Heart left ventricle (tissue), 13 donors: ENCODE results near the gene ADCK1.

ENCODE experiments used
- CTCF ChIP-seq, 12 donors: fragments of 200-600 bp; sonication (generic) in 4 of 12; IDR thresholded peaks; one replicate each; pipeline versions ENCODE4 v1.5.0 to v1.8.0; 2018 to 2022; ENCODE audit warnings: antibody characterized with exemption in 12 of 12, mild to moderate bottlenecking in 5 of 12
- POLR2A ChIP-seq, 2 donors: fragments of 450-650 bp; IDR thresholded peaks; one replicate each; pipeline ENCODE4 v1.6.1; 2017; ENCODE audit warnings: antibody characterized with exemption in 2 of 2, mild to moderate bottlenecking in 2 of 2, moderate library complexity in 2 of 2
- donor health status: ischemic (EF 13 %, LVEDD 7.1; RV severe dilation, severe dysfunction).
- donor health status: DM: no; HTN: yes; CAD: no.
- donor health status: DM: no; HTN: no; CAD: no.
- donor health status: ischemic (EF 25% LVEDD 6.9; RV normal size, moderate dysfunction).
- donor health status: ischemic (EF 25% LVEDD 5.7; RV mildly dilated, moderate dysfunction).
- donor health status: ischemic (EF 35%, LVEDD 5.7; RV mildly dilated, moderate dysfunction).
- donor health status: nonischemic (EF 11% LVEDD 7.7; RV severe dilation, severe dysfunction).
- donor health status: DM: yes; HTN: yes; CAD: no.
- donor health status: PGD.
- donor health status: ischemic (EF 29% LVEDD 5.4; RV normal size, mild dysfunction).
- donor health status: nonischemic (EF 23%, LVEDD 6.1; RV moderate dilation, normal function).

DNA sequence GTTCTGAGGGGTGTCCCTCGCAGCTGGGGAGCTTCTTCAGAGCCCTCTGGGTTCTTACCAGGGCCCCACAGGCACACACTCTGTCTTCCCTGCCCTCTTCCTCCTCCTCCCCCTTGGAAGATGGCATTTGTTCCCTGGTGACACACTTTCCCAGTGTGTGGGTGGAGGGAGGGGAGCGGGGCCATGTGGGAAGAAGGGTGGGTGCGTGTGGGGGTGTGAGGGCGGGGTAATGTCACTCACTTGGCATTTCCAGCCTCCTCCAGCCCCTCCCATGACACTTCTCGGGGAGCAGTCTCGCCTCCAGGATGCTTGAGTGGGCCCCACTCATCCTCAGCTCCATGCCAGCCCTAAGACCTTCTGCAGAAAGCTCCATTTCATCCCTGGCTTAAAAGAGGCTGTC is 61.3 kb downstream of the ADCK1 start:
- TF ChIP-seq CTCF (IDR thresholded peaks at IDR 0.05) (no peak), POLR2A (IDR thresholded peaks at IDR 0.05) (no peak)
